ENCODE measurements around the gene NSF.
"Not testable (repeated sequence)": the region's sequence is repeated elsewhere in the genome, so short reads cannot be mapped to it uniquely, and the experiment has no call there.

The NSF gene

DNA sequence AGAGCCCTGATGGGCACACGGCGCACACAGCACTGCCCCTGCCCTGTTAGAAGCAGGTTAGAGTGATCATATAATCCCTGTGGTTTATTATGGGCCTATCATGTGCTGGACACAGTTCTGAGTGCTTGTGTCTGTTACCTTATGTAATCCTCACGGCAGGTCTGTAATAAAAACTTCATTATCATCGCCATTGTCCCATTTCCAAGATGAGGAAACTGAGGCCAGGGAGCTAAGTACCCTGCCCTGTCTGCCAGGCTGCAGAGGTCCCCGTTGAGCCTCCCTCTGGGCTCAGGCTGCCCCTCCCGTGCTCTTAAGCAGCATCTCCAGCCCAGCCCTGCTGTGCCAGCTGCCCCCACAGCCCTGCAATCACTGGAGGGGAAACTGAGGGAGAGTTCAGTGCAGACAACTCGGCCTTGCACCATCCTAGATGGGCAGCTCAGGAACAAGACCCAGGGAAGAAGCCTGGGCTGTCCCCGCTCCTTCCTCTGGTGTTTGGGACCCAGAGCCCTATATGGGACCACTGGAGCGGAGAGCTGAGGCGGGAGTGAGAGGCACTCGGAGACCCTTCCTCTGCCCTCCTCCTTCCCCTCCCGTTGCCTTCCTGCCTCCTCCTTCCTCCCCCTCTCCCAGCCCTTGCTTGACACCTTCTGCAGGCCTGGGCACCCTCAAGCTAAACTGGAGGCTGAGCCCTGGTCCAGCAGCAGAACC is 186.0 kb downstream of the NSF start:
- DNase-seq (ENCODE audit: low read depth), result no peak

DNA sequence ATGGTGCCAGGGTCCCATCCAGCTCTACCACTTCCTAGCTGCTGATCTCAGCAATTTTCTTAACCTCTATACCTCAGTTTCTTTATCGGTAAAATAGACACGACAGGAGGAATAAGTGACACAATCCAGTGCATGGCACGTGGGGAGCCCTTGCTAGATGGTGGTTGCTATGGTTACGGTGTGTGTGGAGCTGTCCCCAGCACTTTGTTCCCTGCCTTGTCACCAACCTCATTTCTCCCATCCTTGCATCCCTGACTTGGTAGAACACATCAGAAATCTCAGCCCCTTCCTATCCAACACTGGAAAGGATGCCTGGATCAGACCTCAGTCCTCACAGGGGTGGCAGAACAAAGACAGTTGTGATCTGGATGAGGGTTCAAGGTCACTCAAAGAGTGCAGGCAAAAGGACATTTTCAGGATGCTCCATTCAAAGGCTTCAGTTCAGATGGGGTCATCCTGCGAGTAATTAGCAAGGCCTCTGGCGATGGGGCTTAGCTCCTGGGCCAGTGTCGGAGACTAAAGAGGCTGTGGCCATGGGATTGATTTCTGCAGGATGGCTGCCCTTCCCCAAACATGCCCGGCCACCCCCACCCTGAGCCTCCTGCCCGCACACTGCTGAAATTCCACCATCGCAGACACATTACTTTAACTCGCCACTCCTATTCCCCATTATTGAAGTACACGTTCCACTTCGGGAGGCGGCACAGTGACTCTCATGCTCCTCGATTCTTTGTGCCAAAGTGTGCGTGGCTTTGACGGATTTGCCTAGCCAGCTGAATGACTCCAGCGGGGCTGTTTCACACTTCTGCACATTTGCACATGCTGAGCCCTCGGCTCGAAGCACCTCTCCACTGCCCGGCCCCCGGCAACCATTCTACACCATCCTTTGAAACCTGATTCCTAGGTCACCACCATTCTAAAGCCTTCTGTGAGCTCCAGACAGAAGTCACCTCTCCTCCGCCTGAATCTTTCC is 187.8 kb downstream of the NSF start:
- DNase-seq (ENCODE audit: low read depth), result no peak

DNA sequence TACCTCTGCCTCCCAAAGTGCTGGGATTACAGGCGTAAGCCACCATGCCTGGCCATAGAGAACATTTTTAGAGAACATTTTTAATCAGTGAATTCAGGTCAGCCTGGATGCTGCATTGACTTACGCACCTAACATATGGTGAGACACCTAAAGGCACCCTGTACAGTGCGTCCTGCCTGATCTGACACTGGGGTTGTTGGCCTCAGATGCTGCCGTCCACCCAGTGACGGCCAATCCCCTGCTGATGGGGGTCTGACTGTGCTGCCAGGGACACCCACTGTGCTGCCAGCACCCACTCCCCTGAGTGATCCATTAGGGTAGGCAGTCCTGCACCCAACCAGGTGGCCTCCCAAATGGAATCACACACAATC is 189.5 kb downstream of the NSF start:
- no peak for DNase-seq (ENCODE audit: low read depth)

DNA sequence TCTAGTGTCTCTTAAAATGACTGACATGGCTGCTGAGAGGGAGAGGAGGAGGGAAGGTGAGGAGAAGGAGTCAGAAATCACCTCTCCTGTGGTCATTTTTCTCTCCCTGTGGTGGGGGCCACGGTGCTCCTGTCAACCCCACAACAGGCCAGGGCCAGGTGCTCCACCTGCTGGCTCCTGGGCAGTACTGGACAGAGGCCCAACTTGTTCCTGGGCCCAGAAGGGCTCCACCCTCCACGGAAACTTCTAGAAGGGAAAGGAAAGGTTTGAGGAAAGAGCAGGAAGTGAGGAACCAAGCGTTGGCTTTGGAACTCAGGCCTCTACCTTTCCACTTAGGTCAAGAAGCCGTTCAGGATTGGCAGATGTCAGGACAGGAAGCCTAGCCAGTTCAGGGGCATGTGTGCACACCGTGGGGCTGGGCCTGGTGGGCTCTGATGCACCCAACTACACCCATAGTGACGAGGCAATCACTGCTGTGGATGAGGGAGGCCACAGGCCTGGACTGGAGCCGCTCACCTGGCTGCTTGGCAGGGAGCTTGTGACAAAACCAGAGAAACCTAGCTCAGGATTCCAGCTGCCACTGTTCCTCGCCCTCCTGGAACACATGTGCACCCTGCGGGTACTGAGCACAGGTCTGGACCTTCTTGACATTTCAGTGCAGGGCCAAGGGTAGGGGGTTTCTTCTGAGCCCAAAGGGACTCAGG is 191.9 kb downstream of the NSF start:
- no peak for DNase-seq (ENCODE audit: low read depth)

DNA sequence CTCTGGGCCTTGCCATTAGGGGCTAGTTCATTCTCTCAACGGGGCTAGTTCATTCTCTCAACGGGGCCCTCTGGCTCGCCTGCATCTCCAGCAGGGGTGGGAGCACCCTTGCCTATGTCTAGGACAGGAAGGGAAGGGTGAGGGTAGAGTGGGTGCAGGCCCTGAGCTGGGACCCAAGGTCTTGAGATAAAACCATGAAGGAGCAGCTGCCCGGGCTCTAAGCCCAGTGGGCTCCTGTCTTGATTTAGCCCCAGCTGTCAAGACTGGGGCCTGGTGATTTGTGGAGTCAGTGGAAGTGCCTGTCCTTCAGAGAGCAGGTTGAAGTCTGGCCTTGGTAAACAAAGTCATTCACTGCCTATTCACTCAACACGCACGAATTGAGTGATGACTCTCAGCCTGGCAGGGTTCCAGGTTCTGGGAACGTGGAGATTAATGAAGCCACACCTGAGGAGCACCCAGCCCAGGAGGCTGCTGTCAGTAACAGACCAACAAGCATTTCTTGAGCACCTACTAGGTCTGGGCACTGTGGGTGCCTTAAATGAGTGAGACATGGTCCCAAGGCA is 192.6 kb downstream of the NSF start:
- no peak for DNase-seq (ENCODE audit: low read depth)

DNA sequence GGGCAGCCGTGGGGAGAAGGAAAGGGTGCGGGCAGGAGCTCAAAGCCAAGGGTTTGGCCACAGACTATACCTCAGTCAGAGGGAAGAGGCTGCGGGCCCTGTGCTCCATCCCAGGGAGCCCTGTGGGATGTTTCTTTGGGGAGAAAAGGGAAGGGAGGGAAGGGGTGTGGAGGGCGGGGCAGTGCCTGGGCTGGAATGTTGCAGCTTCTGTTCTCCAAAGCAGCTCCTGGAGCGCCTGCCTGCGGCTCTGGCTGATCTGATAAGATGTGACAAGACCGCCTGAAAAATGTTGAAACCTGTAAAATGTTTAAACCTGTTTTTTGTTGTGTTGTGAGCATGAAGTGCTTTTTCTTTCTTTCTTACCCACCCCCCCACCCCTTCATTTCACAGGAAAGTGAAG is 195.2 kb downstream of the NSF start:
- no peak for DNase-seq (ENCODE audit: low read depth)

DNA sequence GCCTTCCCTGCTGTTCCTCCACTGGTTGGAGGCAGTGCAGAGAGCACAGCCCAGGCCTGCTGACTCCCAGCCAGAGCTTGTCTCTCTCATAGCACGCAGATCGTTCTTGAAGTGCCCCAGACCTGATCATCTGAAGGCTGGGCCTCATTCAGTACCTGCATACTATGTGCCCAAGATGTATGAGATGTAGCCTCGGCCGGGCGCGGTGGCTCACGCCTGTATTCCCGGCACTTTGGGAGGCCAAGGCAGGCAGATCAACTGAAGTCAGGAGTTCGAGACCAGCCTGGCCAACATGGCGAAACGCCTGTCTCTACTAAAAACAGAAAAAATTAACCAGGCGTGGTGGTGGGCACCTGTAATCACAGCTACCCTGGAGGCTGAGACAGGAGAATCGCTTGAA is 197.0 kb downstream of the NSF start:
- no peak for DNase-seq (ENCODE audit: low read depth)

DNA sequence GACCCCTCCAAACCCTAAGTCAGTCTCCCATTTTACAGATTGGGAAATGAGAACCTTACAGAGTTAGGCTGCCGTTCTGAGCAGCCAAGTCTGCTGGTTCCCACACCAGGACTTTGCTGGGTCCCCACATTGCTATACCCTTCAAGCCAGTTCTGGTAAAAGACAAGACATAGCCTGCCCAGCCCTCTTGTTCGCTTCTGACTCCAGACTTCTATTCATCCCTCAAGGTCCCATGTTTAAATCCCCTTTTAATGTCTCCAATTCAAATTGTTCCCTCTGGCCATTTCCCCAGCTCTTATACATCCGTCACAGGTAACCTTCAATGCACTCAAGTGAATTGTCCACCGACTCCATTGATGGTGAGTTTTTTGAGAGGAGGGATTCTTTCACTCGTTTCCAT is 197.8 kb downstream of the NSF start:
- no peak for DNase-seq (ENCODE audit: low read depth)

DNA sequence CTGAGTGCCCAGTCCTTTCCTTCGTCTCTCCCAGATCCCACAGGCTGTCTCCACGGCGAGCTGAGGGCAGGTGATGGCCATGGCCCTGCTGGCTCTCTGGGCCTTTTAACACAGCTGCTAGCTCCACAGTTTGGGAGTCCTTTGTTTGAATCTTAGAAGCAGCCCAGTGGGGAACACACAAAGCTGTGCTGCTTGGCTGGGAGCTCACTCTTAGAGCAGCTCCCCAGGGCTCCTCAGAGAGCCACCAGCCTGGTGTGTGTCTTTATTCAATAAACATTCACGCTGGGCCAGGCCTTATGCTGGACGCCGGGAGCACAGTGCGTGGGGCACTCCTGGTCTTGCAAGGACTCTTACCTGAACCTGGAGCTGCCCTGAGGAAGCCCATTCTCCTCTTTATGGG is 198.3 kb downstream of the NSF start:
- DNase-seq (ENCODE audit: low read depth), result no peak

DNA sequence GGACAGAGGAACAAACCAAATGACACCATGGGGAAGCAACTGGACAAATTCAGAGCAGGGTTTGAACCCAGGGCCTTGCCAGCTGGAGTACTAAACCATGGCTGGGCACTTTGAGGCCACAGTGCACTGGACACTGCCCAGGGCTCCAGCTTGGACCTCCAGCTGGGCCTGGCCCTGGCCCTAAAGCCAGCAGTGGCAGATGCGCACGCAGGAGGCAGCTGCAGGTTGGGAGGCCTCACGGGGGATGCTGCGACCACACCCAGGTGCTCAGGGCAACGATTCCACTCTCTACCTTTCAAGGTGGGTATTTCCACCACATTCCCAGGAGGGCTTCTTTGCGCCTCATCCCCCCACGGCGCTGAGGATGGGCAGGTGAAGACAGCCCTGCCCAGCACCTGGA is 199.1 kb downstream of the NSF start:
- no peak for DNase-seq (ENCODE audit: low read depth)

DNA sequence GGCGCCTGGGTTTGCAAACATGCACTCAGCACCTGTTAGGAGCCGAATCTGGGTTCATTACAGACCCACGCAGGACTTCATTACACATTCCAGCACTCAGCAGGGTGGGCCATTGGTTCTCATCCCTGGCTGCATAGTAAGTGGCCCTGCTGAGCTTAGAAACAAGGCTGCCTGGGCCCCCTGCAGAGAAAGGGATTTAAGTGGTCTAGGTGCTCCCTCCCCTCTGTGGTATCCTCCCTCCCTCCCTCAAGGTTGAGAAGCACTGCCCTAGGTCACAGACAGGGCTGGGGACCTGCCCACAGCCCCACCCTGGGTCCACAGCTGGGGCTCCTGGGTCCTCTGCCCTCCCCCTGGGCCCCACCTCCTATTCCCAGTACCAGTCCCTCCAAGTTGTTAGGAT is 199.7 kb downstream of the NSF start:
- DNase-seq (ENCODE audit: low read depth), result no peak

DNA sequence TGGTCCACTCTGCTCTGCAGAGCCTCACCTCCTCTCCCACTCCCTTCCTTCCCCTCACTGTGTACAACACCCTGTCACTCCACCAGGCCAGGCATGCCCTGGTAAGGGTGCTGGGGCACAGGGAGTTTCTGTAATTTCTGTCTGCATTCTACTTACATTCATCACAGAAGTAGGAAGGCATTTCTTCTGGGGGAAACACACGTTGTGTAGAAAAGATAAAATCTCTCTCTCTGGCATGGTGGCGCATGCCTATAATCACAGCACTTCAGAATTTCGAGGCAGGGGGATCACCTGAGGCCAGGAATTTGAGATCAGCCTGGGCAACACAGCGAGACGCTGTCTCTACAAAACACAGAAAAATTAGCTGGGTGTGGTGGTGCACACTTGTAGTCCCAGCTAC is 201.1 kb downstream of the NSF start:
- DNase-seq (ENCODE audit: low read depth), result no peak

DNA sequence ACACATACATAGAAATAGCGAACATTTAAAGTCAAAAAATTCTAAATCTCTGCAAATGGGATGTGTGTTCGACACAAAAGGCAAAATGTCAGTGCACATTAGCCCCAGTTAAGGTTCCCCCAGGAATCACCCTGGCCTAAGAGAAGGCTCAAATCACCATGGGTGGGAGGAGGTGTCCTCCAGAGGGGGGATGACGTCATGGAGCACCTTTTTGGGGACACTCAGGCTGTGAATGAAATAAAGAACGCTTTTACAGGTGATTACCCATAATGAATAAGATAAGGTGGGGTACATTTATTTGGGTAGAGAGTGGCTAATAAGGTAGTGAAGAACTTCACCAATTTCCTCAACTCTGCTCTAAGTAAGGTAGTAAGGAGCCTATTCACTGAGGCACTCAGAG is 201.6 kb downstream of the NSF start:
- no peak for DNase-seq (ENCODE audit: low read depth)

DNA sequence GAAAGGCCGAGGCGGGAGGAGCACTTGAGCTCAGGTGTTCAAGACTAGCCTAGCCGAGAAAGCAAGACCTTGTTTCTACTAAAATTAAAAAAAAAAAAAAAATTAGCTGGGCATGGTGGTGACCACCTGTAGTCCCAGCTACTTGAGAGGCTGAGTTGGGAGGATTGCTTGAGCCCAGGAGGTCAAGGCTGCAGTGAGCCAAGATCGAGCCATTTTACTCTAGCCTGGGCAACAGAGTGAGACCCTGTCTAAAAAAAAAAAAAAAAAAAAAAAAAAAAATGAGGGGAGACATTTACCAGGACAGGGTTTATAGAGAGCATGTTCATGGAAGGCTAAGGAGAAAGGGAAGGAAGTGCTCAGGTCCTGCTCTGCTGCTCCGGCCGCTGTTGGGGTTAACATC is 202.6 kb downstream of the NSF start:
- not testable (repeated sequence) for DNase-seq (ENCODE audit: low read depth)

DNA sequence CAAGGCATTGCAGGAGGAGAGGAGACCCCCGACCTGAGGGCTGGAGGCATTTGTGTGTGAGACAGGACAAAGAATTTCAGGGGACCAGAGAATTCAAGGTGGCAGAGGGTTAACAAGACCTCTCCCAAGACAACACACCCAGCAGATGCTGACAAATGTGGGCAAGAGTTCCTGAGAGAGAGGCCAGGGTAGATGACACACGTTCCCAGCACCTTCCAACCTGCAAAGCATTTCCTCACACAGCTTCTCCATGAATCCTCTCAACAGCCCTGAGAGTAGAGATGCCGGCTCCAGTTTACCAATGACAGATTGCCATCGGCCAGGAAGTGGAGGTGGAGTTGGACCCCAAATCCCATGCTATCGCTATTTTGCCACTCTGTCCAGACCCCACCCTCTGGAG is 203.1 kb downstream of the NSF start:
- no peak for DNase-seq (ENCODE audit: low read depth)

DNA sequence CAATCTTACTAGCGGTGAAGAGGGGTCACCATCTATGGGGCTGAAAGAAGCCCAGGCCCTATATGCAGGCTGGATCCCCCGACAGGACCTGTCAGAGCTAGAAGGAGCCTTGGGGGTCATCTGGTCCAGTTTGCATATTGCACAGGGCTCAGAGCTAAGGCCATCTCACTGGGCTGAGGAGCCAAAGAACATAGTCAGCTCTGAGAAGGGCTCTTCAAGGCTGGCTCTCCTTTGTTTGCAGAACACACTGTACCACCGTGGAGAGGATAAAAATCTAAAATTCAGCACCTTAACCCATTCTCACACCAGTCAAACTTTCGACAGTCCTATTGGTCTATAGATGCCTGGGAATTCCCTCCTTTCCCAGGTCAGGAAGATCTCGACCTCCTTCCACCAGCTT is 203.8 kb downstream of the NSF start:
- no peak for DNase-seq (ENCODE audit: low read depth)

DNA sequence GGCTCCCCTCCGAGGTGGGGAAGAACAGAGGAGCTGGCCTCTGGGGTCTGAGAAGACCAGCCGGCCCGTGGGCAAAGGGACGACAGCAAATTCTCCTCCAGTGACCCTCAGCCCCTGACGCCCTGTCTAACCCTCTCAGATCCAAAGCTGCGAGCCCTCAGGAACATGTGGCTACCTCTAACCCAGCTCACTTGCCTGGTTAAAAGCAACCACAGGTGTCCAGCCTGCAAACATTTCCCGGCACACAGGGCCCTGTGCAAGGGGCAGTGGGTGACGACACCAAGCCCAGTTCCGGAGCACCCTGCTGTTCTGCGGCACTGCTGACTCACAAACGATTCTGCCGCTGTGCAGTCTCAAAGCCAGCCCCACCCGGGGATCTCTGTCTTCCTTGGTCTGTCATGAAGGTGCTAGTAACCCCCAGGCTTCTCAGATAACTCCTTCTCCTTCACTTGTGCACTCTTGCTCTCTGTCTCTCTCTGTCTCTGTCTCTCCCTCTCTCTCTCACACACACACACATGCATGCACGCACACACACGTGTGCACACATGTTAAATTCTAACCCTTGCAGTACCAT is 205.0 kb downstream of the NSF start:
- DNase-seq (ENCODE audit: low read depth), result no peak

DNA sequence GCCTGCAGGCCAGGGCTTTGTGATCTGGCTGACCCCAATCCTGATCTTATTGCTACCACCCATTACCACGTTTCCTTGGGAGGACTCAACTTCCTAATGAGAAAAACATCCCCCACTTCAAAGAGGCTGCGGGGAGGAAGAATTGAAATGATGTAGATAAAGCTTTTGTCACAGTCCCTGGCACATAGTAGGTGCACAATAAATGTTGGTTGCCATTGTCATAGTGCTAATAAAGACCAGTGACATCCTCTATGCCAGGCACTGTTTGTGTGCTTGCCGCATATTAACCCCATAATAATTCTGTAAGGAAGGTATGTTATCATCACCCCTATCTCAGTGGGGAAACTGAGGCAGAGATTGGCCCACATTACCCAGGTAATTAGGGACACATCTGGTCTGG is 205.6 kb downstream of the NSF start:
- no peak for DNase-seq (ENCODE audit: low read depth)

DNA sequence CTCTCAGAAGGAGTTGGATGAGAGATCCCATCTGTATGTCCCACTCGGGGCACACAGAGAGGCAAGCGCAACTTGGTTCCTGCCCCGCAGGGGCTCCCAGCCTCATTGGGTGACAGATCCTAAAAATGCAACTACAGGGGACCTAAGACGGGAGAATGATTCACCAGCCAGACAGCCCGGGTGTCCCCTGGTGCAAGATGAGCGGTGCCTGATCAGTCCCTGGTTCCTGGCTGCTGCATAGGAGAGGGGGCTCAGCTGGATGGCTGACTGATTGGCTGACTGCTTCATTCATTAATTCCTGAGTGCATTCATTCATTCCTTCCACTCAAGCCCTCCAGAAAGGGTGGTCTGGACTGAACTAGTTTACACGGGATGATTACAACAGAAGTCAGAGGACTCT is 206.1 kb downstream of the NSF start:
- no peak for DNase-seq (ENCODE audit: low read depth)

DNA sequence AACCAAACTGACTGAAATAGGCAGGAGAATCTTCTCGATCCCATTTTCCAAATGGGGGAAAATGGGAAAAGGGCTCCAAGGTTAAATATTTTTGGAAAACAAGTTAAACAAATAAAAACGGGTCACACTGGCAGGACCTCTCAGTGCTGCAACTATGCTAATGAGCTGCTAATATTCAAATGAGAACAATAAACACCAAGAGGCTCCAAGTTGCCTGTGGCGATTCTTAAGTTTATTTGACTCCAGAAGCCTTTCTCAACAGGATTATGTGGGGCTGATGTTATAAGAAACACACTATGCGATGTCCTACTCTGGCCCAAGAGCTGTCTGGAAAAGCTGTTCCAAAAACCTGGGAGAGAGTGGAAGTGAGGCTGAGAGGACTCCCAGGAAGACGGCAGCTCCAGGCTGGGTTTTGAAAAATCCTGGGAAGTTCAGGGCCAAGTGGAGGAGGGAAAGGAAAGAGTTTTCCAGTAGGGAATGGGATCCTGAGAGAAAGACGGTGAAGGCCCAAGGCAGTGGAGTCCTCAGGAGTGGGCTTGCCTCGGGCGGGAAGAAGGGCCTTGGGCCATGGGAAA is 206.6 kb downstream of the NSF start:
- DNase-seq (ENCODE audit: low read depth), result no peak

DNA sequence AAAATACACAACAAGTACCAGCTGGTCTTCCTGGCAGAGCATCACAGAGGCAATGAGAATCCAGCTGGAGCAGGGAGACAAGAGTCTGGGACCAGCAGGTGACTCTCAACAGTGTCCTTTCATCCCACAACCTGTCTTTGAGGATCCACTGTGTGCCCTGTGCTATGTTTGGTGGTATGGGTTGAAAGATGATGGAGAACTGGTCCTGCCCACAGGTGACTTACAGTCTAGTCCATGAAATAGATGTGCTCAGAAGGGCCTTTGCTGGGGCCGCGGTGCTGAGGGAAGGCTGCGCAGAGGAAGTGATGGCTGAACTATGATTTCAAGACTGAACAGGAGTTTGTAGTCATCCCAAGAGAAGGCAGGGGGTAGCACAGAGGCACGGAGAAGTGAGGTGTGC is 210.1 kb downstream of the NSF start:
- no peak for DNase-seq (ENCODE audit: low read depth)

DNA sequence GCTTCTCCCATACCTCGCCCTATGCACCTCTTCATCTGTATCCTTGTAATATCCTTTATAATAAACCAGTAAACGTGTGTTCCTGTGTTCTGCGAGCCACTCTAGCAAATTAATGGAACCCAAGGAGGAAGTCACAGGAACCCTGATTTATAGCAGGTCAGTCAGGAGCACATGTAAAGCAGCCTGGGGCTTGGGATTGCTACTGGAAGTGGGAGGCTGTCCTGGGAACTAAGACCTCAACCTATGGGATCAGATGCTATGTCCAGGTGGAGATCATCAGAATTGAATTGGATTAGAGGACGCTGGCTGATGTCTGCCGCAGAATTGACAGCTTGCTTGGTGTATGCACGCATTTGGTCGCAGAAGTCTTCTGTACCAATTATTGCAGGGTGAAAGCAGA is 212.3 kb downstream of the NSF start:
- DNase-seq (ENCODE audit: low read depth), result no peak
